CD8-positive, alpha-beta memory T cell (primary cell): ENCODE measurements around the gene UNK. TPM values are rescaled to one million over a fixed set of nuclear protein-coding genes. Genes with fewer than 3 reads are reported as not detected.

Experiments used
- polyA plus RNA-seq: library from polyadenylated mRNA; unstranded; fragments of 300-500 nt; fragmentation: Illumina TruSeq; gene quantifications from one replicate; pipeline ENCODE4 v1.2.3, GENCODE V29; 2021
- total RNA-seq, 2 experiments: library from RNA; stranded (reverse); gene quantifications; one replicate each; pipeline ENCODE4 v1.2.3, GENCODE V29; 2021

Gene UNK
- total and polyA plus RNA-seq, 3 experiments from 2014 or later, result 24.4 to 32.8 (median 29.3) TPM

Other genes with a start within 250 kb of the UNK start
- 10 to 100 TPM; 26.1 to 33.3 TPM for gene MYO15B, start 197.0 kb upstream of the UNK start, total RNA-seq
- 1.6 TPM for gene MYO15B, start 197.0 kb upstream of the UNK start, polyA plus RNA-seq
- gene SMIM5, start 151.4 kb upstream of the UNK start, total RNA-seq, result under 1 TPM in 1 of 2 experiments, not detected in 1; 0.20 TPM
- 0.13 TPM for gene SMIM5, start 151.4 kb upstream of the UNK start, polyA plus RNA-seq
- 10 to 100 TPM; 28.5 to 30.3 TPM for gene RECQL5, start 117.7 kb upstream of the UNK start, total RNA-seq
- 16.0 TPM for gene RECQL5, start 117.7 kb upstream of the UNK start, polyA plus RNA-seq
- 100 to 1,000 TPM in 1 of 2 experiments, 10 to 100 TPM in 1; 98.0 to 111 TPM for gene SAP30BP, start 117.5 kb upstream of the UNK start, total RNA-seq
- 87.5 TPM for gene SAP30BP, start 117.5 kb upstream of the UNK start, polyA plus RNA-seq
- 1 to 10 TPM; 1.8 to 2.1 TPM for gene ITGB4, start 63.3 kb upstream of the UNK start, total RNA-seq
- gene ITGB4, start 63.3 kb upstream of the UNK start, polyA plus RNA-seq, result 1.5 TPM
- gene GALK1, start 19.6 kb upstream of the UNK start, total RNA-seq, result 10 to 100 TPM; 33.2 to 39.7 TPM
- 19.7 TPM for gene GALK1, start 19.6 kb upstream of the UNK start, polyA plus RNA-seq
- 100 to 1,000 TPM; 143 to 154 TPM for gene UNC13D, start 59.6 kb downstream of the UNK start, total RNA-seq
- gene UNC13D, start 59.6 kb downstream of the UNK start, polyA plus RNA-seq, result 90.3 TPM
- gene WBP2, start 70.5 kb downstream of the UNK start, total RNA-seq, result 10 to 100 TPM; 47.5 to 53.2 TPM
- 129 TPM for gene WBP2, start 70.5 kb downstream of the UNK start, polyA plus RNA-seq
- gene TRIM47, start 93.8 kb downstream of the UNK start, total RNA-seq, result 10 to 100 TPM; 12.6 to 14.1 TPM
- 17.6 TPM for gene TRIM47, start 93.8 kb downstream of the UNK start, polyA plus RNA-seq
- 10 to 100 TPM; 34.9 to 35.4 TPM for gene TRIM65, start 112.1 kb downstream of the UNK start, total RNA-seq
- 28.1 TPM for gene TRIM65, start 112.1 kb downstream of the UNK start, polyA plus RNA-seq
- gene MRPL38, start 120.1 kb downstream of the UNK start, total RNA-seq, result 100 to 1,000 TPM; 171 to 180 TPM
- gene MRPL38, start 120.1 kb downstream of the UNK start, polyA plus RNA-seq, result 73.1 TPM
- gene FBF1, start 156.2 kb downstream of the UNK start, total RNA-seq, result 10 to 100 TPM; 22.6 to 23.8 TPM
- 5.7 TPM for gene FBF1, start 156.2 kb downstream of the UNK start, polyA plus RNA-seq
- 10 to 100 TPM; 35.1 to 36.1 TPM for gene ACOX1, start 194.4 kb downstream of the UNK start, total RNA-seq
- 15.8 TPM for gene ACOX1, start 194.4 kb downstream of the UNK start, polyA plus RNA-seq
- 10 to 100 TPM; 15.9 to 17.3 TPM for gene TEN1, start 194.4 kb downstream of the UNK start, total RNA-seq
- gene TEN1, start 194.4 kb downstream of the UNK start, polyA plus RNA-seq, result 21.0 TPM
- 1 to 10 TPM; 5.0 to 5.5 TPM for gene CDK3, start 216.0 kb downstream of the UNK start, total RNA-seq
- gene CDK3, start 216.0 kb downstream of the UNK start, polyA plus RNA-seq, result not detected
- under 1 TPM; 0.07 to 0.11 TPM for gene EVPL, start 242.5 kb downstream of the UNK start, total RNA-seq
- gene EVPL, start 242.5 kb downstream of the UNK start, polyA plus RNA-seq, result not detected